ENCODE results near the gene TLE5. TPM values are rescaled to one million over a fixed set of nuclear protein-coding genes. Genes with fewer than 3 reads are reported as not detected.

The TLE5 gene
- total and polyA plus RNA-seq, 9 of the 15 experiments (the other 6 are each of a cell fraction or from before 2014, with no cell fraction given): 2.0 to 347 (median 235) TPM

DNA sequence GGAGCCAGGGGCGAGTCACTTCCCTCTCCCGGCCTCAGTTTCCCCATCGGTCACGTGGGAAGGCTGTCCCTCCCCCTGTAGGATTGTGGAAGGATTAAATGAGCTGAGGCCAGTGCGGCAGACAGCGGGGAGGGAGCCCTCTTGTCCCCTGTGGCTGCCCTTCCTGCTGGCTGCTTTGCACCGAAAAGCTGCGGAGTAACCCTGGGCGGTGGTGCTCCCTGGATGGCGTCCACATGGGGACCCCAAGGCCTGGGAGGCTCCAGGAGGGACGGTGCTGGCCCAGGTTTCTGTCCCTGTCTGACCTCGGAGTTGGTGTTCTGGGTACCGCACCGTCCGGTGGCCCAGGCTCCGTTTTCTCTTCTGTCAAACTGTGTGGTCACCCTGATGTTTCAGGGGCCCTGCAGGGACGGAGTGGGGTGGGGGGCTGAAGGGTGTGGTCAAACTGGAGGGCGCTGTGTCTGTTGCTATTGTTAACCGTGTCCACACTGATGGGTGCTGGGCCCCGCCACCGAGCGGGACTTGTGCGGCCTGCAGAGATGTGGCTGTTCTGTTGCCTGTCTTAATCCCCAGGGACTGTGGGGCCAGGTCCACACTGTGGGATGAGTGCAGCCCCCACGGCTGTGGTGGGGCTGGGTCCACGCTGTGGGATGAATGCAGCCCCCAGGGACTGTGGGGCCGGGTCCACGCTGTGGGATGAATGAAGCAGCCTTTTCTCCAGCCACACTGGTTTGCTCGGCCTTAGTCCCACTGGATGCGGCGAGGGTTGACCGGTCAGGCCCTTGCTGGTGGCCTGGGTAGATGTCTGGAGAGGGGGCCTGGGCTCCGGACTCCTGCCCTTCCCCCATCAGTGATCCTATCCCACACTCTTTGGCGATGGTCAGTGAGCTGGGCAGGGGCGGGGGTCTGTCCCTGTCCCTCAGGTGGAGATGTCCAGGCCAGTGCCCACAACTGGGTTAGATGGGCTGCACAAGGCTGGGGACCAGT lies 38.7 kb upstream of the TLE5 start:
- Histone ChIP-seq H3K4me2 (ENCODE audit: insufficient read depth, low read length) (no peak overlapping the region), H3K4me1 (replicated peaks in 1 of 2; ENCODE audit: control insufficient read depth in 2 of 2, insufficient read depth in 2 of 2, low read length in 2 of 2) (peaks cover 6 to 89% of the 10 kb centered on the region in 2 experiments; a peak in 4 of 5 replicates), H3K79me2 (ENCODE audit: control insufficient read depth, insufficient read depth, low read length) (peaks cover 91% of the 10 kb centered on the region), H3K36me3 (ENCODE audit: control insufficient read depth, insufficient read depth, low read length) (peaks cover 3% of the 10 kb centered on the region; the same call in 1 of the 3 replicates), H3K4me3 (no peak overlapping the region), H3K27me3 (ENCODE audit: control insufficient read depth in 2 of 2, insufficient read depth in 2 of 2, low read length in 2 of 2) (no peaks in the 10 kb centered on the region), H3K9me3 (replicated peaks; ENCODE audit: control insufficient read depth, insufficient read depth, low read depth, low read length) (no peaks in the 10 kb centered on the region), H3K27ac (ENCODE audit: extremely low read depth, low read depth, low read length) (no peak overlapping the region), H3K9me1 (ENCODE audit: control insufficient read depth, insufficient read depth, low read length) (peaks cover 9% of the 10 kb centered on the region), H3K9ac (ENCODE audit: insufficient read depth in 1 of 2, low read depth in 2 of 2, low read length in 2 of 2) (peak overlapping the region in 1 of 2 experiments; percentile 80; a peak in 2 of 4 replicates), H2AFZ (ENCODE audit: low read depth, low read length) (no peak overlapping the region), H4K20me1 (replicated peaks; ENCODE audit: control insufficient read depth, insufficient read depth, low read length) (peaks cover 62% of the 10 kb centered on the region)
- ChIA-PET CTCF (ENCODE audit: low intra/inter-chr PET ratio) (no interaction called here), POLR2A (interaction anchor here (0.5 to 0.7 kb wide), 4 partner anchors 64 to 843 kb away, joined by 3 to 5 read pairs (median 4); no protein-coding TSS in a partner anchor)
- ATAC-seq (no peak), DNase-seq (ENCODE audit: extremely low read depth in 1 of 4, low spot score in 3 of 4) (no peak), FAIRE-seq (no peak)
- in situ Hi-C loops (cut with MboI): no loop called here
- TF ChIP-seq SAP30 (IDR thresholded peaks at IDR 0.05; ENCODE audit: borderline replicate concordance, insufficient read depth, low read depth, low read length, poor library complexity, severe bottlenecking): no peak
- no peak for TF ChIP-seq LCOR (CRISPR knock-in tag; IDR thresholded peaks at IDR 0.05)
- no peak for TF ChIP-seq NFE2L1 (tag; IDR thresholded peaks at IDR 0.05; ENCODE audit: borderline replicate concordance, low read depth)
- no peak for TF ChIP-seq POLR3G (IDR thresholded peaks at IDR 0.05; ENCODE audit: extremely low read depth, insufficient read length, insufficient replicate concordance)
- TF ChIP-seq POLR2G (IDR thresholded peaks at IDR 0.05; ENCODE audit: low read depth, low read length): peak; percentile 11; the same call in 1 of the 2 replicates
- TF ChIP-seq, protein P1, sequence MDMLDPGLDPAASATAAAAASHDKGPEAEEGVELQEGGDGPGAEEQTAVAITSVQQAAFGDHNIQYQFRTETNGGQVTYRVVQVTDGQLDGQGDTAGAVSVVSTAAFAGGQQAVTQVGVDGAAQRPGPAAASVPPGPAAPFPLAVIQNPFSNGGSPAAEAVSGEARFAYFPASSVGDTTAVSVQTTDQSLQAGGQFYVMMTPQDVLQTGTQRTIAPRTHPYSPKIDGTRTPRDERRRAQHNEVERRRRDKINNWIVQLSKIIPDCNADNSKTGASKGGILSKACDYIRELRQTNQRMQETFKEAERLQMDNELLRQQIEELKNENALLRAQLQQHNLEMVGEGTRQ (CRISPR knock-in tag; IDR thresholded peaks at IDR 0.05): peak; percentile 12; the same call in 1 of the 2 replicates
- BruUV-seq (replicated peaks): no TSS peak
- intact Hi-C loops (cut with micrococcal nuclease): loop anchor here (10.0 kb wide), 1 partner anchor 146 kb away; no protein-coding TSS in a partner anchor
- WGBS (ENCODE audit: insufficient coverage, low coverage, missing lambda C conversion rate): 77% methylated on average over 30 of the region's 34 CpGs

Measured in K562 (cell line).